HUDEP-2 (cell line): ENCODE data around the gene COL12A1.
"Not testable (repeated sequence)": the region's sequence is repeated elsewhere in the genome, so short reads cannot be mapped to it uniquely, and the experiment has no call there.

Source experiments
- DNase-seq, 76 experiments: peaks; one replicate each; lab custom pipeline; 2025; ENCODE audit not compliant: unreplicated experiment in 76 of 76; lab: John Stamatoyannopoulos, UW

Gene COL12A1

DNA sequence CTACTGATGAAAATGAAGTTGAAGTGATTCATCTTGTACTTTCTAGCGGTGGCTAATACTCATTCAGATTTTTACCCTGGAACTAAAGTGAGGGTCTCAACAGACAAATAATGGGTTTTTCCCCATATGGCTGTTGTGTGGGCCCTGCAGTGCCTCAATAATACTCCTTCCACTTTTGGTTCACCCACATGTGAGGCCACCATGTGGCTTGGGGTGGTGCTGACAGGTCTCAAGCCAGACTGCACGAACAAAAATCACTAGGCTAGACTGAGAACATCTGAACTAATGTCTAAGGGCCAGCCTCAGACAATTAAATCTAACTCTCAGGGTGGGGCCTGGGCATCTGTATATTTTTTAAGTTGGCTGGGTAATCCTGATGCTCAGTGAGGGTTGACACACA, 7.9 kb upstream of the COL12A1 start:
- DNase-seq: no peak

DNA sequence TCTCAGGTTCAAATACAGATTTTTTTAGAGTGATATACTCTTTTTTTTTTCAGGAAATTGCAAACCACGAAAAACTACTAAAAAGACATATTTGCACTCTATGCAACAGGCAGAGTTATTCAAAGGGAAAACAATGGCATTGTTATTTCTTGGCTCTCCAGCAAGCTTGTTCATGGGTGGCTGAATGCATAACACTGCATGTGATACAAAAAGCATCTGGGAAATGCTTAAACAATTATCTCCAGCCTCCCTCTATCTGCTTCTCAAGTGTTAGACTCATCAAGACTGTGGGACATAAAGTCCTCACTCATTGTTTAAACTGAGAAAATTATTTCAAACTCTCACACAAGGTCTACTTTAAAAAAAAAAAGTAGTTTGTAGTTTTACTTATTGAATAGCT, 7.3 kb upstream of the COL12A1 start:
- no peak for DNase-seq

DNA sequence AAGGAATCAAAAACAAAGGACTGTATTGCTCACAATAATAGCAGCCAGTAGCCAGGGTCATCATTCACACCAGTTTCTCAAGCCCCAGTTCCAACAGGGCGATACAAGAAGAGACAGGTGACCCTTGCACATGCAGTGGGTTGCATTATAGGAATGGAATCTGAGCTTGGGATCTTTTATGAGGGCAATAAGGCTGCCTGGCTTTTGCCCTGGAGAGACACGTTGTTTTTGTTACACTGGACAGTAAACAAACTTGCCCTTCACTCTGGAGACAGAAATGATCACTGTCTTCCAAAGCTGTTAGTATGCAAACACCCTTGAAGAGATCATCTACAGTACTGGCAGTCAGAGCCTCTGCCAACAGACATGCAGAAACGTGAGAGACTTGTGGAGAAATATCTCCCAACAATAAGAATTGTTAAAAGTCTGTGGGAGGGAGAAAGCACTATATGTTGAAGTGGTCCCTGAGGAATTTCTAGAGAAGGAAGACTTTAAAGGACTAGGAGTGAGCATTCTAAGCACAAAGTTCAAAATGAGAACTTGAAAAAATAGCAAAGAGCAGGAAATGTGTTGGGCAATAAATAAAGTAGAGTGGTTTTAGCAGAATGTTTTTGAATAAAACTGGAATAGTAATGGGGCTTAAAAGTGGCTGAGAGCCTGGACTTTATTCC, 6.2 kb upstream of the COL12A1 start:
- no peak for DNase-seq

- DNase-seq: peak in 37 of 76 experiments; percentile 3 to 69 (median 44)
These were observed 5.3 kb upstream of the COL12A1 start for GRCh38 chr6:75210885-75211739.

- DNase-seq: no peak
These were observed 3.4 kb upstream of the COL12A1 start for GRCh38 chr6:75209184-75209723.

DNA sequence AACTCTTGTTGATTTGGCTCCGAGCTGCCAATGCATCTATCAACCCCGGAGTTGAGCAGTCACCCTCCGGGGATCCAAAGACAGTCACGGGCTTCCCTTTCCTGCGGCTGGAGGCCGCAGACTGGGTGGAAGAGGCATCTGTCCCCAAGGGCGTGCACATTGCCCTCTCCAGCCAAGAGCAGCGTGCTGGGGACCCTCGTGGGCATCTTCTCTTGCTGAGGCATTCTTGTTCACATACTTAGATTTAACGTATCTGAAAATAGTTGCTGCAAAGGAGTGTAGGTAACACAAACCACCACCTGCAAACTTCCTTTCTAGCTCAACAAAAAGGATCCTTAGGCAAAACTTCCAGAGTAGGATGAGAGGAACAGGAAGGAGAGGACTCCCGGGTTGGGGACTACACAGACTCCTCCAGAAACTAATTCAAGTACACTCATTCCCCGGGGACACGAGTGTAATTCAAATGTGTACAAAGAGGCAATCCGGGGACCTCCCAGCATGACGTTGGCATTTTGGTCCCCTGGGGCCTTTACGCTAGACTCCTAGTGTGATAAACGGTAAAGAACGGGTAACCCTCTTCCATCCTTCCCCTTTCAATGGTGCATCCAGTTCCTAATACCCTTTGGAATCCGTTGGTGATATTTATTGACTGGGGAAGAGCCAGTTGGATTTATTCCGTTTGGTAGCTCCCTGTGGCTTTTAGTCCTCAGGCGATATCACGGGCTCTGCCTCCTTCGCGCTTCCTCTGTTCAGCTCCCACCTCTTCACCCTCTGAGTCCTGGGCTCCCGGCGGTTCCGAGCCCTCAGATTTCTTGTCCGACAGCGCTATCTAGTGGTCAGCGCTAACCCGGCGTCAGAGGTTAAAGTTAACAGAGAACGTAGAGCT, 2.7 kb upstream of the COL12A1 start:
- DNase-seq: peak in 69 of 76 experiments; percentile 6 to 87 (median 60)

DNA sequence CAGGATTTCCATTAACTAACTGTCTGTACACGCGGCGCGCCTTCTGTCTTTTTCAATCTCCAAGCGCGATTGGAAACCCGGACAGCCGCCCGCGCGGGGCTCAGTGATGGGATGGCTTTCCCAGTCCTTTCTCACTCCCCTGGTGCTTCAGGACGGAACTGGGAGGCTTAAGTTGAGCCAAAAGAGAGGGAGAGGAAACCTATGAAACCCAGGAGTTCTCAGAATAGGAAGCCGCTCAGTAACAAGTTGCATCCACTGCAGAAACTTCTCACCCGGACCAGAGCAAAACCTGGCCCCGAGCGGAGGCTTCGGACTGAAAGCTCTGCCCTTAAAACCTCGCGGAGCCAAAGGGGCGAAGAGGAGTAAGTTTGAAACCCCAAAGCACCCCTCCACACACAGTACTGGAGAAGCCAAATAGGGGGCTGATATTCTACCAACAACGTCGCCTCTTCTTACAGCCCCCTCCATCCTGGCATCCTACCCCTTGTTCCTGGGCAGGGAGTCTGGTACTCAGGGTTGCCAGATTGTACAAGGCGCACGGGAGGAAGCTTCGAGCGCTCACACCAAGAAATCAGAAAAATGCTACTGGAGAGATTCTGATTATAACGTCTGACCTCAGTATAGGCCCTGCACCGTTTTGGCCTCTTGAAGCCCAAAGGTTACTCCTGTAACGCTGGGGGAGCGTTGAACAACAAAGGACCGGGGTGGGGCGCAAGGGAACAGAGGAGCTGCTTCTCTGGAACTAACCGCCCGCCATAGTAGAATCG, 906 bp upstream of the COL12A1 start:
- no peak for DNase-seq

- peak in 7 of 76 experiments; percentile 8 to 36 (median 13) for DNase-seq
These were observed 686 bp downstream of the COL12A1 start for GRCh38 chr6:75204959-75205775.

DNA sequence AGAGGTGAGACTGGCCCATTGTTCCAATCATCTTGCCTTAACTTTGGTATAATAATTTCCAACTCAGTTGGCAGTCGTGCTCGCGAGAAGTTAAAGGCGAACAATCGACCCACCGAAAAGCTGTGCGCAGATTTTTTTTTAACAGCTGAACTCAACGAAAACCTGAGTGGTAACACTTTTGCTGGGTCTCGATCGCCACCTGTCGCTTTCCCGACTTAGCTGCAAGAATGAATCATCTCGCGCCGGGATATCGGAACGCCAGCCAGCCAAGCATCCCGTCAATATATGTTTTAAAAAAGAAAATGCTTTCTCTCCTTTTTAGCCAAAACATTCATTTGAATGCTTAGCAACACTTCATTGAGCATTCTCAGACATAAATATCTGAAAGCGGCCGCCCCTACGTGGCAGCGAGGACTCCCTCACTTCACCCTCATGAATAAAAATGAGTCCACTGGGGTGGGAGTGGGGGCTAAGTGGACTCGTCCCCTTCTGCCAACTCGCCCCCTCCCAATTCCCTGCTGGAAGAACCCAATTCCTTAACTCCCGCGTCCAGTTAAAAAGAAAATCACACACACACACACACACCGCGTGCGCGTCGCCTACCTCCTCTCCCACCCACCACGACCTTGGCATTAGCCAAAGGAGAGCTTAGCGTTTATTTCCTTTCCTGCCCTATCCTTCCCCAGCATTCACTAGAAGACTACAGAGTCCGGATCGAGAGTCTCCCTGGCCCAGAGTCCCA, 1.5 kb downstream of the COL12A1 start:
- peak in 23 of 76 experiments; percentile 11 to 53 (median 28) for DNase-seq

GRCh38 chr6:75203721-75204120, 2.1 kb downstream of the COL12A1 start:
- no peak for DNase-seq

- no peak for DNase-seq
These were observed 3.1 kb downstream of the COL12A1 start for GRCh38 chr6:75202676-75203131.

DNA sequence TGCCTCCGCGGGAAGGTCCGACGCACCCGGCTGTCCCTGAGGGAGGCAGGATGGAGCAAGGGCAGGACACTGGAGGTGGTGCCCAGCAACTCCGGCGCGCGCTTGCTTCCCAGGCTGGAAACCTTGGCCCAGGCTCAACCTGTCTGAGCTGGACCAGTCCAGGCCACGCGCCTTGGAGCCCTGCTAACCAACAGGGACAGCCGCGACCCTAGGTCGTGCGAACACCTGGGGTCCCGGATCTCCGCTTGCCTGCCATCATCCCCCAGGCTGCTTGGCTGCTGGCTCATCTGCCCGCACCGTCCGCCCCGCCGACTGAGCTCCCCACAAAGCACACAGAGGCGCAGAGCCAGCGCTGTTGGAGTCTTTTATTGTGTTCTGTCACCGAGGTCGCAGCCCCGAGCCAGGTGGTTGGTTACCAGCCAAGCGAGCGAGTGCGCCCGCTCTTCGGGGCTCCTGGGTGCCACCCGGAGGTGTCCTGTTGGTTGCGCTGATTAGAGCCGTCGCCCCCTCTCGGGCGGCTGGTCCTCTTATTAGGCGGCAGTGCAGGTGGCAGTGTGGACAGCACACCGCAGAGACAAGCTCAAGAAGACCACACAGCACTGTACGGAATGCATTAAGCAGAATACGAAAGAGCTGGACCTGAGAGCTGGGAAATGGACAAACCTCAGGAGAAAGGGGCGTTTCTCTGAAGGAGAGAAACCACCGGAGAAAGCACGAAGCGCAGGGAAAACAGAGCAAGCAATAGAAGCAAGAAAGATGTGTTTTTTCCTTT, 3.8 kb downstream of the COL12A1 start:
- DNase-seq: no peak

GRCh38 chr6:75201021-75201420, 4.8 kb downstream of the COL12A1 start:
- no peak for DNase-seq

DNA sequence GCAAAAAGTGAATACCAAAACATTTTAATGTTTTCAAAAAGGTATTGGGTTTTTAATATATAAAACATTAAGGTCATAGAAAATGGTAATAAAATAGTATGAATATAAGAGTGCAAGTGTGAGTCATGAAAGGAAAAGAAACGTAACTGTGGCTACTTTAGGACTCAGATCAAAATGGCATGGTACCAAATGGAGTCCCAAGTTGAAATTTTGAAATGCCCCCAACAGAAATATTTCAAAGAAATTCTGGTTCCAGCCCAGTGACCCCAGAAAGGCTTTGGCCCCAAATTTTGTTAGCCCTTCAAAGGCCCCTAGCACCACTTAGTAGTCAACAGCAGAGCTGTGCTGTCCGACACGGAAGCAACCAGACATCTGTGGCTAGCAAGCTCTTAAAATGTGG, 6.0 kb downstream of the COL12A1 start:
- DNase-seq: no peak

DNA sequence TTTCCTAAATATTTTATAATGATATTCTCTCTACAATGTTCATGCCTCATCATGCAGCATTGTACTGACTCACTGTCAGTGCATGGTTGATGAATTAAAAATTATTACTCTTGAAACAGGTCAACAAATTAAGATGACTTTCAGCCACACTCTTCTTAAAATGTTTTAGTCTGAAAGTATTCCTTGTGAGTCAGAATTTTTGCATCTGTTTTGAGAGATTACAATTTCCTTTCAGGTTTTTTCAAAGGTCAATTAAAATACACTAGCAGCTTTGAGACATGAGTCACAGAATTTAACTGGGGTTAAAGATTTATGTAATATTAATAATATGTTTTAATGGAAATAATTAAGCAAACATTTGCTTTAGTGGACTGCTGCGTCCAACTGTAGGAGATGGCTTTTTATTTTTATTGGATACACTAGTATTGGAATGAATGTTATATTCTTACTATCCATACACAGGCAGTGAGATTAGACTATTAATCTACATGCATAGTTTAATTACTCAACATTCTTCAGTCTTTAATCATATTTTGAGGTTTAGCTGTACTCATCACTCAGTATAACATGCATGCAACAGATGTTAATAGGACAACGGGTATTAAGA, 9.7 kb downstream of the COL12A1 start:
- no peak for DNase-seq

DNA sequence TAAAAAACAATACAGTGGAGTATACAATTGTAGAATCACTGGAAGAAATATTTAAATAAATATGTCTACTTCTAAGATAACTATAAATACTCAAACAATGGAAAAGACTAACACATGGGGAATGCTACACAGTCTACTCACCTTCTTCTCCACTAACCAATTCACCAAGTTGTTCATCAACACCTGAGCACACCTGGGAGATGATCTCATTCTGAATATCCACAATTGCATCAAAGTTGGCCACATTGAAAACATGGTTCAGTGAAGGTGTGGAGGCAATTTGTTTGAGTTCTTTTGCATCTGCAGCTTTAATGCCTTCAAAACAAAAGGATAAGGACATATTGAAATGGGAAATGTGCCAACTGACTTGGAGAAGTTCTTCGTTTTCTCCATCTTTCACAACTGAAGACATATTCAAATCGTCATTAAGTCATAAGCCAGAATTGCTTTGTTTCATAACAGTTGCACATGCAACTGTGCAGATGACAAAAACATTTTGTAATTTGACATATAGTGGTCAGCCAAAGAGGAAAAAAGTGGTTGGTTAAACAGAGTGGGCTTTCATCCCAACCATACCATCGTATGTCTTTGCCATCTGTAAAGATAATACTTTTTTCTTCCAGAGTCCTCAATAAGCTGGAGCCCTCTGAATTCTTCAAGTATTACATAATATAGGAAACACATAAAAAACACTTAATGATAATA, 17.5 kb downstream of the COL12A1 start:
- DNase-seq: no peak

DNA sequence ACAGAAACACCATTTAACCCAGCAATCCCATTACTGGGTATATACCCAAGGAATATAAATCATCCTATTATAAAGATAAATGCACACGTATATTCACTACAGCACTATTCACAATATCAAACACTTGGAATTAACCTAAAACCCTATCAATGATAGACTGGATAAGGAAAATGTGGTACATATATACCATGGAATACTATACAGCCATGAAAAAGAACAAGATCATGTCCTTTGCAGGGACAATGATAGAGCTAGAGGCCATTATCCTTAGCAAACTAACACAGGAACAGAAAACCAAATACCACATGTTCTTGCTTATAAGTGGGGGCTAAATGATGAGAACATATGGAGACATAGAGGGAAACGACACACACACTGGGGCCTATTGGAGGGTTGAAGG, 19.3 kb downstream of the COL12A1 start:
- not testable (repeated sequence) for DNase-seq
